GM21390 (cell line): Measurements from ENCODE around the gene GMCL2.
A peak's percentile ranks its signal among the peaks of the same experiment; 100 is the strongest.

Source experiments
- ATAC-seq: cut with Tn5 transposase; IDR thresholded peaks from one replicate; pipeline ENCODE4 v1.9.1; 2021; ENCODE audit not compliant: unreplicated experiment

The GMCL2 gene

DNA sequence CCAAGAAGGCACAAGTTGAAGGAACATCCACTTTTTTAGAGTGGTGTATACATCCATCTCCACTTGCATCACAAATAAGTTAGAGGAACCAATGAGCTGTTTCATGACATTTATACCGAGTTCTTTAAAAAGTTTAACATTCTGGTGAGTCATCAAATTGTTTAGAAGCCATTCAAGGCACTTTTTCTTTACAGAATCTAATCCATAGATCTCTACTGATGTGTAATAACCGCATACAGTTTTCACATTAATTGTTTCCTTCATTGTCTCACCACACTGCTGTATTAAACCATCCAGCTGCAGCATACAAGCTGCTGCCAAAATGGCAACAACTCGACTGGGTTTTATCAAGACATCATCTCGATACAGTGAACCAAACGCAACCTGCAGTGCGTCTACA, 744 bp downstream of the GMCL2 start:
- no peak for ATAC-seq

DNA sequence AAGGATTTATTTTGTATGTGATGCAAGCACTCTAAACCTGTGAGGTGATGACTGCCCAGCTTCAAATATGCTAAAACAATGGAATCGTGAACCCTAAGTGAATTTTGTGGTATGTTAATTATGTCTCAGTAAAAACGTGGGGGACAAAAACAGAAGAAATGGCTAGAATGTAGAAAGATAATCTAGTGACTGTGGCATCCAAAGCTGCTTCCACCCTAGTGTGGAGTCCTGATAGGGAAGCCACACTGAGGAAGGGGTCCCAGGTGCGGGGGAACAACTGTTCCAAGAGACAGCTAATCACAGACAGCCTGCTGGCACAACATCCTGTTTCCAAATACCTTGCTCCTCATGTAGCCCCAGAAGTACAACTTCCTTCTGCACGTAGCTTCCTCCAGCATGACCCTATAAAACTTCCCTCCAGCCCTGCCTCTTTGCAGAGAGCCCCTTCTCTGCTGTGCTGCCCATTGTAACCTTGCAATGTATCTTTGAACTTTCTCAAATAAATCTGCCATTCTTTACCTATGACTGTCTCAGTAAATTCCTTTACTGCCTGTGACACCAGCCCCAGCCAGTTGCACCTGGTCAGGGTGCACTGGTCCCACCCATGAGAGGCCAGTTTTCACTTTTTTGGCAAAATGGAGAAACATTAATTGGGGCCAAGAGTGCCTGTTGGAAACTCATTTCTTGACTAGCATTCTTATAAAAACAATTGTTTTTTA, 4.9 kb downstream of the GMCL2 start:
- no peak for ATAC-seq

DNA sequence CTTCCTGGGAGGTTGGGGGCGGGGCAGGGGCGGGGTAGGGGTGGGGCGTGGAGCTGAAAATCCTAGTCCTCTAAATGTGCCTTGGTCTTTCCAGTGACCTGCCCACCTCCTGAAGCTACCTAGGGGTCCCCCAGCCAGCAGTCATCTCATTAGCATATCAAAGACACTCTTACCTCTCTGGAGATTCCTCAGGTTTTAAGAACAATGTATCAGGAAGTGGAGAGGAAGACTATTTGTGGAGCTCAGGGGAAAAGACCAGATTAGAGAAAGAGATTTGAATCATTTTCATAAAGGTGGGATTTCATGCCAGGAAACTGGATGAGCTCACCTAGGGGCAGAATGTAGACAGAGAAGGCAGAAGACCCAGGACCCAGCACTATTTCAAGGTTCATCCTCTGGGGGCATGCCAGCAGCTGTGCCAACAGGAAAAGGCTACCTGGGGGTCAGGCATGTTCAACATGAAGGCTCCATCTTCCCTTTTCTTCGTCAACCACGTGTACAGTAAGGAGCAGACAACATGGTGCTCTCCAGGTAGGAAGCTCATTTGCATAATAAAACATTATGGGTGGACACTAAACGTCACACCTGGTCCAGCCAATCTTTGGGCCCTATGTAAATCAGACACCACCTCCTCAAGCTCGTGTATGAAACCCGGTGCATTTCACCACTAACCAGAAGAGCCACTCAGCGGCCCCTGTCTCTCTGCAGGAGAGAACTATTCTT, 6.9 kb downstream of the GMCL2 start:
- no peak for ATAC-seq

DNA sequence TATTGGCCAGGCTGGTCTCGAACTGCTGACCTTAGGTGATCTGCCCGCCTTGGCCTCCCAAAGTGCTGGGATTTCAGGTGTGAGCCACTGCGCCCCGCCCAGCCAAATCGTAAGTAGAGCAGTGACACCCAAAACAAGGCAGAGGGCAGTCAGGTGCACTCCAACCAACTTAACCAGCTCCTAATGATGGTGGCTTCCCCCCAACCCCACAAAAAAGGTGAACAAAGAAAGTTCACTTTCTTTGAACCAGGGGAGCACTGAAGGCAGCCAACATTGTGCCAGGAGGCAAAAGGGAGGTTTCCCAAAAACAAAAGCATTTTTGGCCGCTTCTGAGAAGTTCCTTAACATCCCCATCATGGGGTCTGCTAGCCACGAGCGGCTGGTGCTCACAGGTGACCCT, 9.6 kb downstream of the GMCL2 start:
- ATAC-seq = no peak

DNA sequence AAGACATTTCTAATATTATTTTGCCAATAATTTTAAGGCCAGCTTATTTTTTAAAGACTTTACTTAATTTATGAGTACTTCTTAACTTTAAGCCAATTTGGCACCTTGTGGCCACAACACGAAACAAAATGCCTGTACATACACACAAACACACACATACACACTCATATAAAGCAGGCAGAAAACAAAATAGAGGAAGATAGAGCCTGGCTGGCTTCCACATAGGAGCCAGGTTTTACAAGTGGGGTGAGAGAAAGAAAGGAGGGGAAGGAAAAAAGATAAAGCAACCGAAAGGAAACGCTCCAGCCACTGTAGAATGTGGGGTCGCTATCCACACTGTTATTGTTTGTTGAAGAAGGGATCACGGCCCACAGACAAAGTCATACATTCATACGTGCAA, 10.4 kb downstream of the GMCL2 start:
- no peak for ATAC-seq

DNA sequence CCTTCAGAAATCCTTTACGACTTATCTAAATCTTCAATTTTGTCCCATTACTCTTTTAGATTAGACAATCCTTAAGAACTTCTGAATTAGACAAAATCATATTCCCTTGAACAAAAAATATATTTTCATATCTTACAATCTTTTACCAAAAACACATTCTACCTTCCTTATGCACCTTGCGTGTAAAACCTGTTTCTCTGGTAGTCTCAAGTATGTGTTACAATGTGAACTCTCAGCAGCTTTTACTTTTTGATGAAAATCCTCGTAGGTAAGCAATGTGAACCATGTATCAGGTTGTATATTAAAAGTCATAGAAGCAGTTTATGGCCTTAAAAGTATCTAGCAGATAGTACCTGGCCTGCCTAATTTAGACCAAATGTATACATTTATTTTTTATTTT, 12.7 kb downstream of the GMCL2 start:
- ATAC-seq = no peak

DNA sequence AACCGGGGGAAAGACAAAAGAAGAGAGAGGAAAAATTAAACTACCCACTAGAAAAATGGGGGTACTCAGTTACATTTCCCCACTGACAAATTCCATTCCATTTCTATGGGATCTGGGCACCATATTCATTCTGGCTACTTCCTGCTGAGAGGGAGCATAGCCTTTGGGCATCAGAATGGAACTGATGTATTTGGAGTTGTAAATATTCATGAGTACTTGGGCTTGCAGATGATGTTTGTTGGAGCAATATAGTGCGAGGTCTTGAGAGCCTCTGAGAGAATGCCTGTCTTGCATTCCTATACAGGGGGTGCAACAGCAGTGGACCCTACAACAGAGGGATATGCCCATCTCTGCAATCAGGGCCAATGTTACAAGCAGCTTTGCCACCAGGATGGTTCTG, 16.7 kb downstream of the GMCL2 start:
- no peak for ATAC-seq

DNA sequence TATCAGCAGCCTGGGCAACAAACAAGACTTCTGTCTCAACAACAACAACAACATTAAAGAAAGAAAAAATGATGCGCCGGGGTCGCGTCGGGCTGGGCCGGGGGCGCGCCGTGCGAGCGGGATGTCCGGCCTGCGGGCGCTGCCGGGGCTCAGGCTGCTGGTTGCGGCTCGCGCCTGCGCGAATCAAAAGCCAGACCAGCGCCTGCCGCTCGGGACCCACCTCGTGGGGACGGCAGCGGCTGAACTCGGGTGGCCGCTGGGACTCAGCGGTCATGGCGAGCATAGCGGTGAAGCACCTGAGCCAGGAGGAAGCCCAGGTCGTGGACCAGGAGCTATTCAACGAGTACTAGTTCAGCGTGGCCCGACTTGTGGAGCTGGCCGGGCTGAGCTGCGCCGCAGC, 21.6 kb downstream of the GMCL2 start:
- ATAC-seq = no peak

DNA sequence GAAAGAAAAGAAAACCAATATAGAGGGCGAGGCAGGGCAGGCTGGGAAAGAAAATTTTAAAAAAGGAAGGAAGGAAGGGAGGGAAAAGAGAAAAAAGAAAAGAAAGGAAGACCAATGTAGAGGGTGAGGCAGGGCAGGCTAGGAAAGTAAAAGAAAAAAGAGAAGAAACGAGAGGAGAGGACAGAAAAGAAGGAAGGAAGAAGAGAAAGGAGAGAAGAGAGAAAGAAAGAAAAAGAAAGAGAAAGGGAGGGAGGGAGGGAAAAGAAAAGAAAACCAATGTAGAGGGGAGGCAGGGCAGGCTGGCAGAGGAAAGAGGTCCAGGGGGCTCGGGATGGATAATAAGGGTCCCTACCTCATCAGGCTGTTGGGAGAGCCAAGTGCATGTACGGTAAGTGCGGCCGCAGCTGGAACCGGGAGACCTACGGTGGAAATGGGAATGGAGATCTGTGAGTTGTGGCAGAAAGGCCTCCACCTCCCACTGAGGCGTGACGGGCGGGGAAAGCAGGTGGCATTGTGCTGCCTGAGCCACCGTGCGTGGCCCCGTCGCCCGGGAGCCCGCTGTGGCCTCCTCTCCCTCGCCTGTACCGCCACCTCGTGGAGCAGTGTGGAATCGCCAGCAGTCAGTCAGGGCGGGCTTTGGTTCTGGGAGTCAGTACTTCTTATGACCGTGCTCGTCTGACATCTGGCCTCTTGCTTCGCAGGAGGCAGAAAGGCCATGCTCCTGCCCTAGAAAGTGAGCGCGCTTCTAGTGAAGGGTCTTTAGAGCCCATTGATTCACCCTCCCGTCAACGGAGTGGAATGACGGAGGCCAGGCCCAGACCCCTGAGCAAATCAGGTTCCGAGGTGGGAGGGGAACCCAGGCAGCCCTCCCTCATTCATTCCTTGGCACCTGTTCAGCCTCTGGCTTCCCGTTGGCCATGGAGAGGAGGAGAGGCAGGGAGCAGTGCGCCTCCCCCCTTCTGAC, 23.1 kb downstream of the GMCL2 start:
- peak; percentile 81 for ATAC-seq

DNA sequence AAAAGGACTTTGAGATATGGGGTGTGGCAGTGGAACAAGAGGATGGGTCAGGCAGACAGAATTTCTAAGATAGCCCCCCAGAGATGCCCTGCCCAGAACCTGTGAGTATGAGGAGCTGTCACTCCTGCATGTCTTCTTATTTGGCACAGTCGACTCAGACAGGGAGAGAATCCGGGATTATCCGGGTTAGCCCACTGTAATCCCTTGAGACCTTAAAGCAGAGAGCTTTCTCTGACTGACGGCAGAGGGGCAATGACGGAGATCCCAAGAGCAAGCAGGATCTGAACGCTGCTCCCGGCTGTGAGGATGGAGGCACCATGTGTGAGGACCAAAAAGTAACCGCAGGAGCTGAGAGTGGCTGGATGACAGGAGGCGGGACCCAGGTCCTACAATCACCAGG, 24.7 kb downstream of the GMCL2 start:
- ATAC-seq = no peak

DNA sequence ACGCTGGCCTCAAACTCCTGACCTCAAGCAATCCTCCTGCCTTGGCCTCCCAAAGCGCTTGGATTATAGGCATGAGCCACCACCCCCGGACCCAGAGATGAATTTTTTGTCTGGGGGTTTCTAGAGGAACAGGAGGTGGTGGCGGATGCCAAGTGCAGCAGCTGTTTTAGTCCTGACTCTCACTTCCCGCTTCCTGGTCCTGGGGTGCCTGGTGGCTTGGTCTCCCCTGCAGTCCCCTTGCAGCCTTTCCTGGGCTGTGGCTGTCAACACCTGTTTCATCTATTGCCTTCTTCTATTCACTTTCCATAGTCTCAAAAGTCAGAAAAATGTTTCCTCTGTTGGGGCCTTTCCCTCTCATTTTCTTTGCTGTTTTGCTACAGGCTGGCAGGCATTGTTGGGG, 27.0 kb downstream of the GMCL2 start:
- ATAC-seq = no peak

DNA sequence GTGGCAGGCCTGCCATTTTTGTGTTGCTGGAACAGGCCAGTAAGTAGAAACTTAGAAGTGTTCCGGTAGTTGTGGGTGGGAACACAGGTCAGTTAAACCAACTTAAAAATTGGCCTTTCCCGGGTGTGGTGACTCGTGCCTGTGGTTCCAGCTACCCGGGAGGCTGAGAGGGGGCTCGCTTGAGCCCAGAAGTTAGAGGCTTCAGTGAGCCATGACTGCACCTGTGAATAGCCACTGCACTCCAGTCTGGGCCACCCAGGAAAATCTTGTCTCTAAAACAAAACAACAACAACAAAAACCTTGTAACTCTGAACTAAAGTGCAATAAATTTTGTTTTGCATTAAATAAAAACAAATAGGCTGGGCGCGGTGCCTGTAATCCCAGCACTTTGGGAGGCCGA, 32.1 kb downstream of the GMCL2 start:
- no peak for ATAC-seq

DNA sequence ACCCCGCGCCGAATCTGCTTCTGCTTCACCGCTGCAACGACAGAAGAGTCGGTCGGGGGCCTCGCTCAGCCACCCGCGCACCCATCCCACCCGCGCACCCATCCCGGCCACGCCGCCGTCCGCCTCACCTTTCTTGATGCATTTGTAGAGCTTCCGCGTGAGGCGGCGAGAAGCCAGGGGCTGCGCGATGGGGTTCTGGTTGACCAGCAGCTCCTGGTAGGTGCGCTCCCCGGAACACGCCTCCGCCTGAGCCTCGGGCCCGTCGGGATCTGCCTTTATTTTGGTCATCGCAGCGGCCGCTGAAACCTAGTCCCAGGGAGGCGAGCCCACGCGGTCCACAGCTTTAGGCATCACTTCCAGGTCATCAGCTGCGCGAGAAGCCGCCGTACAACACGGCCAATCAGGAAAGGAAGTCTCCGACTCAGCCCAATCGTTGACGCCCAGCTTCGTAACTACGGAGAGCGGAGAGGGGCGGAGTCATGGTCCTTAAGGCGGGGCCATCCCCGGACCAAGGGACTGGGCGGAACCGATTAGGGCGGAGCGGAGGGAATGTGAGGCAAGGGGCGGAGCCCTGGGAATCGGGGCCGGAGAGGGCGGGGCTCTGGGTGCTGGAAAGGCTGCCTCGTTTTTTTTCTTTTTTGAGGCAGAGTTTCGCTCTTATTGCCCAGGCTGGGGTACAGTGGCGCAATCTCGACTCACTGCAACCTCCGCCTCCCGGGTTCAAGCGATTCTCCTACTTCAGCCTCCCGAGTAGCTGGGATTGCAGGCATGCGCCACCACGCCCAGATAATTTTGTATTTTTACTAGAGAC, 33.4 kb downstream of the GMCL2 start, which contains the start of gene NHP2:
Gene NHP2, minus strand, starts transcription at position 356 of the 811 bp plus-strand sequence. Its CDS starts 68 bp downstream, at position 288.
- peak; percentile 98 for ATAC-seq

DNA sequence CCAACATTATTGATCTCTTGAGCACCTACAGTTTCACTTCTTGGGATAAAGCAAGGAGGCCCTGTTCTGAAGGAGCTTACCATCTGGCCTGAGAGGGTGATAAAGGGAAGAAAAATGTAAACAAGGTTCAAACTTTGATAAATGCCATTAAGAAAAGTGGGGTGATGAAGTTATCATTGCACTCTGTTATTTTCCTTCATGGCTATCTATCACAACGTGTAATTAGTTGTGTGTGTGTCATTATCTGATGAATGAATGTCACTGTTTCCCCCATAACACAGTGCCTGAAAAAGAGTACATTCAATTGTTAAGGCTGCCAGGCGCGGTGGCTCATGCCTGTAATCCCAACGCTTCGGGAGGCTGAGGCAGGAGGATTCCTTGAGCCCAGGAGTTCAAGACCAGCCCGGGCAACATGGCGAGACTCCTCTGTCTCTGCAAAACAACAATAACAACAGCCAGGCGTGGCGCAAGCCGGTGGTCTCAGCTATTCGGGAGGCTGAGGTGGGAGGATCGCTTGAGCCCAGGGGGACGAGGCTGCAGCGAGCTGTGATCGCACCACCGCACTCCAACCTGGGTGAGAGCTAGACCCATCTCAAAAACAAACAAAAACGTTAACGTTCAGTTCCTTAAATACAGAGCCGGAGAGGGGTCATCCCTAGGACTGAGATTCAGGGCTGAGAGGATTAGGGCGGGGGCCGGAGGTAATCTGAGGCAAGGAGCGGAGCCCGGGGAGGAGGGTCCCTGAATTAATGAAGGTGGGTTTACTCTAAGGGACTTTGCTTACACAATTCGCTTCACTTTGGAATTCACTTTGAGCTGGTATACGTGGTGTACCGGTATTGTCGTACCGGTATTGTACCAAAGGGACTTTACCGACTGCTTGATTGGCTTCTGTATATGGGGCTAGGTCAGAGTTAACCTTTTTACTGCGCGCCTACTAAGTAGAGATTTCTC, 34.4 kb downstream of the GMCL2 start:
- ATAC-seq = no peak

DNA sequence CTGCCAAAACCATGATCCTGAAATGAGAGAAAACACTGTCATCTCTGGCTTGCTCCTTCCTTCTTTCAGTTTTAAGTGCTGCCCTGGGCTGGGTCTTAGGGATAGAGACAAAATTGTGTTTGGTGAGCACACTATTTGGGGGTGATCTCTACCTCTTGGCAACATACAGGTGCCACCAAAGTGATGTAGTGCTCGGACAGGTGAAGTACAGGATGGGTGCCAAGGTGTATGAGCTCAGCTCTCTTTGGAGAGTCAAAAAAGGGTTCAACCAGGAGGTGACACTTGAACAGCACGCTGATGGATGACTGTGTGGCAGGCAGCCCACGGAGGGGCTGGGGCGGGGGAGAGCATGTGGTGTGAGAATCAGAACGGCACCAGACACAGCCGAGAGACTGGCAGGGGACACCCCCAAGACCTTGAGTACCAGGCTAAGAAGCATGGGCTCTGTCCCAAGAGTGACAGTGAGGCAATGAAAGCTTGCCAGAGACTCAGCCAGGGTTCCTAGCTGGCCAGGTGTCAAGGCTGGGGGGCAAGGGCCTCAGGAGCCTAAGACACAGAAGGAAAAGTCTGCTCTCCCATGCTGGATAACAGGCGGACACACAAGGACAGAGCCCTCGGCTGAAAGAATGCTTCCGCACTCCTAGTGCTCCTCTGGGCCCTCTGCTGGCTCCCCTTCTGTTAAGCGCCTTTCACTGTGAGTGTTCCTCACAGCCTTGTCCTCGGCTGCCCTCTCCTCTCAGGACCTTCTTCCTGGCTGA, 36.0 kb downstream of the GMCL2 start:
- ATAC-seq = no peak

DNA sequence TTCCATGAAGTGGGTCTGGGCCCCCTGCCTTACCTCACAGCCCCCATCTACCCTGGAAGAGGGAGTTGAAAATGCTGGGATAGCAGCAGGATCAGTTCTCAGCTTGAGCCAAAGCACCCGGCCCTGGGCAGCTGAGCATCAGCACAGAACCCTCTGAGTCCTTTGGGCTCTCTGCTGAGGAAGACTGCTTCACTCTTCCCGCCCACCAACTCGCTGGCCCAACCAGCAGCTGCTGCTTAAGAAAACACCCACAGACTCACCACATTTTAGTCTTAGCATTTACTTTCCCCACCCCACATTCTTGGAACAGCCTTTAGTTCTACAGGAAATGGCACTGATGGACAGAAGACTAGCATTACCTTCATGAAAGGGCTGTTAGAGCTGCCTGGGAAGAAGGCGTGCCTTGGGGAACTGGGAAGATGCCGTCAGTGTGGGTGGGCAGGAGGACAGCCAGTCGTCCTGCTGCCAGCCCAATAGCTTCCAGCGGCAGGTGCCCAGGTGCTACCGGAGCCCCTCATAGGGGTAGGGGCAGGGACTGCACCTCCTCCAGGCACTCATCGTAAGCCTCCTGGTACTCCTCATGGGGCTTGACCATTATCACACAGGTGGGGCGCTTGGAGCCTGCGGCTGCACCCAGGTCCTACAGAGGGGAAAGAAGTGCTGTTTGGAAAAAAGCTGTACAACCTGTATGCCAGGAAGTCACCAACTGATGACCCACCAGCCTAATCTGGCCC, 37.8 kb downstream of the GMCL2 start:
- no peak for ATAC-seq

DNA sequence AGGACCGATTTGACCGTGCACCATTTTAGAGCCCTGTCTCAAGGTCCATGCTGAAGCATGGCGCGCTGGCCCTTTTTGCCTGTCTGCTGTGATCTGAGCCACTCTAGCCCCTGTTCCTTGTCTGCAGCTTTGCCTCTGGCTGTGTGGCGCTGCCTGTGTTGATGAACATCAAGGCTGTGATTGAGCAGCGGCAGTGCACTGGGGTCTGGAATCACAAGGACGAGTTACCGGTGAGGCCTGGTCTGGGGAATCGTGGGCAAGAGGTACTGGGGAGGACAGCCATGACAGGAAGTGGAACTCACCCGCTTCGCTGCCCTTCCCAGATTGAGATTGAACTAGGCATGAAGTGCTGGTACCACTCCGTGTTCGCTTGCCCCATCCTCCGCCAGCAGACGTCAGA, 39.8 kb downstream of the GMCL2 start:
- no peak for ATAC-seq
